ENCODE measurements around the gene FAM89A. TPM values are rescaled to one million over a fixed set of nuclear protein-coding genes. Genes with fewer than 3 reads are reported as not detected.

The FAM89A gene
- total and polyA plus RNA-seq, 2 of the 8 experiments (the other 6 are each of a cell fraction or from before 2014, with no cell fraction given): 2.1 to 2.2 TPM

DNA sequence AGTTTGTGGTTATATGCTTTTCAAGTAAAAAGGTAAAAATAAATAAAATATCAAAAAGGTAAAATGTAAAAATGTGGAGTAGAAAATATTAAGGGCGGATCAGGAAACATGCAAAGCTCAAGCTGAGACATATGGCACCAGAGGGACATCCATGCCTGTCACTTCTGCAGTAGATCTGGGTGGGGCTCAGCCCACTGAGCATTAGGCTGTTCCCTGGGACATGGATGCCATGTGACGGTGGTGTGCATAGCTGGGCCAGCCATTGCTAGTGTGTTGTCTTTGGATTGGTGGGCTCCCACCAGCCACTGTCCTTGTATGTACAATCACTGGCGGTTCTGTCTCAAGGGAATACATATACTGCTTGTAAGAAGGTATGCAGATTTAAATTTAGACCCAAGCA lies 64.4 kb downstream of the FAM89A start (continued):
- no peak for TF ChIP-seq SIRT6 (IDR thresholded peaks at IDR 0.05; ENCODE audit: low read length)
- no peak for TF ChIP-seq SP2 (IDR thresholded peaks at IDR 0.05; ENCODE audit: low read length)
- no peak for TF ChIP-seq SAP30 (IDR thresholded peaks at IDR 0.05; ENCODE audit: insufficient read depth, insufficient replicate concordance, low read length)
